Hematopoietic multipotent progenitor cell treated with erythropoietin and hydrocortisone succinate and interleukin-3 and kit ligand, for 4 days (in vitro differentiated cells): ENCODE measurements around the gene DGAT2.

Experiments used
- DNase-seq: peaks from one replicate; pipeline ENCODE4 v3.0.0-alpha.2; 2015

Gene DGAT2

DNA sequence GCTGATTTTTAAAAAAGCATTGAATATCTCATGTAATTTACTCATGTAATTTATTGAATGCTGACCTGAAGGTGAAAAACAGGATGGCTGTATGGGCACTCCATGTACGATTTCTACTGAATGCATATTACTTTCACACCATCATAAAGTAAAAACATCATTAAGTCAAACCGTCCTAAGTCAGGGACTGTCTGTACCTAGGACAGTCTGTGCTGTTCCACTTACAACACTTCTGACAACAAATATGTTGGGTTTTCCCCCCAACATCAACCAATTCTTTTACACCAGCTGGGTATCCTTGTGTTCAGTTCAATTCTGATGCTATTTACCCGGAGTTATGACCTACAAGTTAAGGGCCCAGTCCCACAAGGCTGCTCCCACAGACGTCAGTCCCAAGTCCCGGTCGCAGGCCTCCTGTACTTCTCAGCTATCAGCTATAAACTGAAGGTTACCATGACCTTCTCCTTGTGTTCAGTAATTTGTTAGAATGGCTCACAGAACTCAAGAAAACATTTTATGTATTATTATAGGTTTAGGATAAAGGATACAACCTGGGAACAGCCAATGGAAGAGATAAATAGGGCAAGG lies 63.4 kb downstream of the DGAT2 start:
- DNase-seq, result no peak

DNA sequence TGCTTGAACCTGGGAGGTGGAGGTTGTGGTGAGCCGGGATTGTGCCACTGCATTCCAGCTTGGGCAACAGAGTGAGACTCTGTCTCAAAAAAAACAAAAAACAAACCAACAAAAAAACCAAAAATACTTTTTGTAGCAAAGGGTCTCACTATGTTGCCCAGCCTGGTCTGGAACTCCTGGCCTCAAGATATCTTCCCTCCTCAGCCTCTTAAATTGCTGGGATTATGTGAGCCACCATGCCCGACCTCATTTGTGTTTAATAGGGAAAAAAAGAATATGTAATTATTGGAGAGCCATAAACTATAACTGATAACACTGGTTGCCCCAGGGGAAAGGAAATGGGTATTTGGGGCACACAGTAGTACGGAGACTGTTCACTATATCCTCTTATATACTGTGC lies 66.2 kb downstream of the DGAT2 start:
- DNase-seq, result no peak

DNA sequence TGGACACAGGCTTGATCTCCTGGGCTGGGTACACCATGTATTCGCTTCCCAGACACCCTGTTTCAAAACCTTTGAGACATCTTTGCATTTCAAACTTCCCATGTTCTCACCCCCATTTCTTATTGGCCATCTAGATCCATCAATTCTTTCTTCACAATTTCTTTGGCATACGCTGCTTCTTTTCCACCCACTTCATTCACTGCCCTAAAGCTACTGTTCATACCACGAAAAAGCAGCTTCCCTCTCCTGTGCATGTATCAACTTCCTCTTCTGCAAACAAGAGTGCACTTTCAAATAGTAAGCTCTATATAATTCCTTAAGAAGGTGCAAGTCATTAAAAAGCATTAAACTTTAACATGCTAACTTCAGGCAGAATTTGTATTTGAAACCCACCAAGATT lies 67.8 kb downstream of the DGAT2 start:
- no peak for DNase-seq

DNA sequence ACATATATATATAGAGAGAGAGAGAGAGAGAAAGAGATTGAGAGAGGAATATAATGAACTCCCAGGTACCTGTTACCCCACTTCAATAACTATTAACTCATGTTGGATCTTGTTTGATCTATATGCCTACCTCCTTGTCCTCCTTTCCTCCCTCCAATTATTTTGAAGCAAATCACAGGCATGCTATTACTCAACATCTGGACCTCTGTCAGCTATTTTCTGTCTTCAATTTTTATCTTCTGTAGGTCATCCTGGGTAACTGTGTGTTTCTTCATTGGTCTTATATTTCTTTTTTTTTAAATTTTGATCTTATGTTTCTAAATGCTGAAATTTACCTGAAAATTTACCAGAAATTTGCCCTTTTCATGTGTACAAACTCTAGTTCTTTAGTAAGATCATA lies 71.3 kb downstream of the DGAT2 start:
- DNase-seq, result no peak

DNA sequence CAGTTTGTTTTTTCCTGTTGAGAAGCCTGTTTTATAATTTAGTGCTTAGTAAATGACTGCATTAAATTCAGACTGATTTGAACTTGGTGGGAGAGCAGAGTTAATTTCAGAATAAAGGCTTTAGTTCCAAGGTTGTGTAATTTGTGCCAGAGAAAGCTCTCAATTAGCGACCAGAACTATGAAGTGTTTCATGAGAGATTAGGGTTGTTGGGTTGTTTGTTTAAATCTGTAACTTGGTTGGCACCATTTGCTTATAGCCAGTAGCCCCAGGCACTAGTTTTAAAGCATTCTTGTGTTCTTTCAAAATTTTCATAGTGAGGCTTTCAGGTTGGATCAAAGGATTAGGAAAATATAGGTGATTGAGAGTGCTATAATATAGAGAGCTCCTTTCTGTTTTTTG lies 71.9 kb downstream of the DGAT2 start:
- no peak for DNase-seq

DNA sequence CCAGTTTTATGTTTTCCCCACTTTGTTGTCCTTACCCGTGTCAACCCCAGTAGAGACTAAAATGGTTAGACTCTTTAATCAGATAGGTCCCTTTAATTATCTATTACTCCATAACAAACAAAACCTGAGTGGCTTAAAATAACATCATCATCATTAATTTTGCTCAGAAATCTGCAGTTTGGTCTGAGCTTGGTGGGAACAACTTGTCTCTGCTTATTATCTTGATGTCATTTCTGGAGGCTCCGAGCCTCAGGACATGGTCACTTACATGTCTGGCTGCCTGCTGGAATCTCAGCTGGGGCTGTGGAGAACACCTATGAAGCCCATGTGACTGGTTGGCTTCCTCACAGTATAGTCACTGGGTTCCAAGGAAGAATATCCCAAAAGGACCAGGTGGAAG lies 73.2 kb downstream of the DGAT2 start:
- DNase-seq, result no peak

DNA sequence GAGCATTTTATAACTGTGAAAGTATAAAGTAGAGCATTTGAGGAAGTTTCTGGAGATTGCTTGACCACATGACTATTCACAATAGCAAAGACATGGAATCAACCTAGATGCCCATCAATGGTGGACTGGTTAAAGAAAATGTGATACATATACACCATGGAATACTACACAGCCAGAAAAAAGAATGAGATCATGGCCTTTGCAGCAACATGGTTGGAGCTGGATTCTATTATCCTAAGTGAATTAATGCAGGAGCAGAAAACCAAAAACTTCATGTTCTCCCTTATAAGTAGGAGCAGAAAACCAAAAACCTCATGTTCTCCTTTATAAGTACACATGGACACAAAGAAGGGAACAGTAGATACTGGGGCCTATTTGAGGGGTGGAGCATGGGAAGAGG lies 76.7 kb downstream of the DGAT2 start:
- no peak for DNase-seq

DNA sequence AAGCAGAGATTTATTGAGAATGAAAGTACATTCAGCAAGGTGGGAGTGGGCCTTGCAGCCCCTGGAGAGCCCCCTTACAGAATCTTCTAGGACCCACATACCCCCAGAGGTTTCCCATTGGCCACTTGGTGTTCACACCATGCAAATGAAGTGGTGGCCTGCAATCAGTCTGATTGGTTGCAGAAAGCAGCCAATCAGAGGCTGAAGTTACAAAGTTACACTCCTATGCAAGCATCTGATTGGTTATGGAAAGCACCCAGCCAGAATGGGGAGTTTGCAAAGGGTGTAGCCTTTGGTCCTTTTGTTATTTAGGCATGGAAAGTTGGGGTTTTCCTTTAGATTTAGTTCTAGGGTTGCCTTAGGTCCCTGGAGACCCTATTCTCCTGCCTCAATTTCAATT lies 81.3 kb downstream of the DGAT2 start:
- peak; percentile 24 for DNase-seq

DNA sequence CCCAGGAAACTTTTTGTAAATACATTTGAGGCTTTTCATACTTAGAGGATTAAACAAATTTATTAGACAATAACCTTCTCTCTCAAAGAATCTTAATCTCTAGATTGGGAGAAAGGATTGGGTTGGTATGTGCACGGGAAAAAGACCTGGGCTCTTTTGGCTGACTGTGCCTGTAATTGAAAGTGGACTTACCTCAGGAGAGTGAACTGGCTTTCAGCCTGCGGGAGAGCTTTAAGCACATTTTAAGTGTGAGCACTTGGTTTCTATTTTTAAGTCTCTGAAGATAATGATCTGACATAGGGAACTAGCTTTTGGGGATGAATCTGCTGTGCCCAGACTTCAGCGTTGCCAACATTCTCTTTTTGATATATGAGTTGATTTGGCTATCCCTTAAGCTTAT lies 82.2 kb downstream of the DGAT2 start:
- DNase-seq, result peak; percentile 43
